ENCODE results near the gene RIT2.

RIT2 gene

GRCh38 chr18:43009674-43010073 lies 105.8 kb downstream of the RIT2 start:
- no peak for DNase-seq

- no peak for DNase-seq
Observed at GRCh38 chr18:43007365-43007764, 108.1 kb downstream of the RIT2 start.

GRCh38 chr18:43004421-43004820 lies 111.1 kb downstream of the RIT2 start:
- no peak for DNase-seq

DNA sequence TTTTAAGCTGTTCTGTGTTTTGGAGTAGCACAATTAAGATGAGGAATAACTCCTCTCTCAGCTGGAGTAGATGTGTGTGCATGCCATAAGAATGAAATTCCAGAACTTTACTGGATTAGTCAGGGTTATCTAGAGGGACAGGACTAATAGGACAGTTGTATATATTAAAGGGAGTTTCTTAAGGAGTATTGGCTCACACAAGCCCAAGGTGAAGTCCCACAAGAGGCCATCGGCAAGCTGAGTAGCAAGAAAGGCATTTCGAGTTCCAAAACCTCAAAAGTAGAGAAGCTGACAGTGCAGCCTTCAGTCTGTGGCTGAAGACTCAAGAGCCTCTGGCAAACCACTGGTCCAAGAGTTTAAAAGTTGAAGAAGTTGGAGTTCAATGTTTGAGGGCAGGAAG lies 113.7 kb downstream of the RIT2 start:
- DNase-seq: no peak

- no peak for DNase-seq
Observed at GRCh38 chr18:42996824-42997223, 118.7 kb downstream of the RIT2 start.

GRCh38 chr18:42980426-42980825 lies 135.1 kb downstream of the RIT2 start:
- no peak for DNase-seq

GRCh38 chr18:42977982-42978637 lies 137.4 kb downstream of the RIT2 start:
- DNase-seq: no peak

DNA sequence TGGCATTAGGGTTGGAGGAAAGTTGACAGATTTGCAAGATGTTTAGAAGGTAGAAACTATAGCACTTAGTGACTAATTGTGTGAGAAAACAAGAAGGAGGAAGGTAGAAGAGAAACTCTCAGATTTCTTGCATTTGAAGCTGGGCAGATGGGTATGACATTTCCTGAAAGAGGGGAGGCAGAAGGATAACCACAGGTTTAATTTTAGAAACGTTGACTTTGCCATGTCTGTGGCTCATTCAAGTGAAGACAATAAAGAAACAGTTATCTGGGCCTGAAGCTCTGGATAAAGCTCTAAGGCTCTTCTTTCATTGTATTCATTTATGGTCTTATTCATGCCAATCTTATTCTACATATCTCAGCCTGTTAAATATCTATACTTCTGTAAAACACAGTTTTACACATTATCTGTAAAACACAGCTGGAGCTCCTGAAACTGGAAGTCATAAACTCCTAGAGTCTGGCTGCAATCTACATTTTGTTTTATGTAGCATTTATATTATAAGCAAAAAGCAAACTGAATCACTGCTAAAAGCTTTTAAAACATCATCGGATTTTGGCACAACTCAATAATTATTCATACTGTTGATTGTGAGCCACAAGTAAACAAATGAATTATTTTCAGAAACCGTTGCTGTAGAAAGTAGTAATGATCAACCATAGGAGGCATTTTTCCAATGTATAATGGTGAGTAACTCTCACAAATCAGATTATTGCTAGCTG lies 138.5 kb downstream of the RIT2 start:
- DNase-seq: no peak

- DNase-seq: no peak
Observed at GRCh38 chr18:42969366-42969765, 146.1 kb downstream of the RIT2 start.

DNA sequence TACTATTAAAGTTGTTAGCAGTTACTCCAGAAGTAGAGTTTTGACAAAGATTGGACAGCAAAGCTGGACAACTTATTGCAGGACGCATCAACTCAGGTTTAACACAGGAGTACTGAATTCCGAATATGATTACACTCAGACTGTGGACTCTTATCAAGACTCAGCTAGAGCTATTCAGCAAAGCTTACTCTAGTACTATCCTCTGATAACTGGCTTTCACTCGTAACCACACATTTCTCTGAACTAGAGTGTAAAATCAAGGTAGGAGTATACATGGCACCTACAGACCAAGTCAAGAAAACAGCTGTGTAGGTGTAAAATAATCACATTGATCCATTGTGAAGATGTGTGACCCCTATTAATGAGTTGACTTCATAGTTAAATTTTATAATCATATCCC lies 154.2 kb downstream of the RIT2 start:
- DNase-seq: no peak

DNA sequence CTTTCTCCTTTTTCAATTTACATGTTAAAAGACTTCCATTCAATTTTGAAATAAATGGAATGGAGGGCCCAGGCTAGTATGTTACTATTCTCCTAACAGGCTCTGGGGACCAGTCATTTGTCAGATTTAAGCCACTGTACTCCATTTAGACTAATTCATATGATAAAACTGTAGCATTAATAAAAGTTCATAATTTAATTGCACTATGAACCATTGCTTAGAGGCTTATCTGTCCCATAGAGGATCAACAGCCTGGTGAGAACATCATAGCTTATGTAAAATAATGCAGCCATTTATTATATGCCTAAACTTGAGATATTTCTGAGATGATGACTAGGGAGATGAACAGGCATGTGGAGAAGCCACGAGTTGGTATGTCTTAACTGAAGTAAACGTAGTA lies 156.0 kb downstream of the RIT2 start:
- DNase-seq: no peak

DNA sequence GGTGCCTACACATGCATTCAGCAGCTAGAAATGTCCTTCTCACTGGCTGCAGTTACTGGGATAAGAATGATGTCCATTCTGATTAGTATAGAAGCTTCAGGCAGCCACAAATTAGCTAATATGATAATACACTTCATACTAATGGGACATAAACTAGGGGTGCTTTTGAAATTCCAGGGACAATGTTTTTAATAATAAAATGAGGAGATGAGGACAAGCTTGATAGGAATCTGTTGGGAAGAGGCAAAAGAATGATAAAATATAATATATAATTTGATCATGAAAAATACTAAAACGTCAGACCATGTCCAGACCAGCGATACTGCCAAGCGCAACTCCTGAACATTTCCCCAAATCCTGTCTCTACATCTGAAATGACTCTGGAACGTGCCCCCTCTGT lies 157.1 kb downstream of the RIT2 start:
- no peak for DNase-seq

- DNase-seq: no peak
Observed at GRCh38 chr18:42956287-42956686, 159.2 kb downstream of the RIT2 start.

DNA sequence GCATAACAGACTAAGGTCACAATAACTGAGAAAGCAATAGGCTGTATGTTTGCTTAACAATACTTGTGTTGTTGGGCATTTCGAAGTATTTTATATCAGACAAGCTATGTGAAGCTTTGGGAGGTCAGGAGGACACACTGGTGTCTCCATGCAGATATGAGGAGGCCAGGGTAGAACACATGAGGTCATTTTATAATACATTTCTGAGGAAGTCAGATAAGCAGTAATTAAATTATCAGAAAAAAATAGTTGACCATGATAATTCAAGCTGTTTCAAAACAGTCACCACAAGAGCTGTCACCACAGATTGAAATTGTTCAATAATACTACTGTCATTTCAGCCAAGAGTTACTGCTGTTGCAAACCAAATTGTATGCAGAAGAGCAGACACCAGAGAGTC lies 160.6 kb downstream of the RIT2 start:
- DNase-seq: no peak

GRCh38 chr18:42953306-42953705 lies 162.2 kb downstream of the RIT2 start:
- no peak for DNase-seq

DNA sequence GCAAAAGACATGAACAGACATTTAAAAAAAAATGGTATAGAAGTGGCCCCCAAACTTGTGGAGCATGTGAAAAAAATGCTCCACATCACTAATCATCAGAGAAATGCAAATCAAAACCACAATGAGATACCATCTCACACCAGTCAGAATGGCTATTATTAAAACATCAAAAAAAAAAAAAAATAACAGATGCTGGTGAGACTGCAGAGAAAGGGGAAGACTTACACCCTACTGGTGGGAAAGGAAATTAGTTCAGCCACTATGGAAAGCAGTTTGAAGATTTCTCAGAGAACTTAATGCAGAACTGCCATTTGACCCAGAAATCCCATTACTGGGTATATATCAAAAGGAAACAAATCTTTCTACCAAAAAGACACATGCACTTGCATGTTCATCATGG lies 164.8 kb downstream of the RIT2 start:
- DNase-seq: no peak

GRCh38 chr18:42948831-42949230 lies 166.7 kb downstream of the RIT2 start:
- DNase-seq: no peak

DNA sequence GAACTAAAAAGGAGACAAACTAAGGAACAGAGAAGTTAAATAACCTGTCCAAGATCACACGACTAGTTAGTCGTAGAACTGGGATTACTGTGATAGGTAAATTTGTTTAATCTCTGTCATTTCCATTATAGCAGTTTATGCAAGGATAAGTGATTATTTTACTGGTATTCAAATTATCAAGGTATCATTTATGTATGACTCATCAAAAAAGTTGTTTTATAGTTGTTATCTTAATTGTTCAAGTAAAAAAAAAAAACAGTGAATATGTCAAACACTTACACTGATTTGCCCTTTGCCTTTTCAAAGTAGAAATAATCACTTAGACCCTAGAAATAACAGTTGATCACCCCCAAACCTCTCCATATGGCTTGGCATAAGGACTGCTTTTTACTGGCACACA lies 173.6 kb downstream of the RIT2 start:
- no peak for DNase-seq

- no peak for DNase-seq
Observed at GRCh38 chr18:42941021-42941420, 174.5 kb downstream of the RIT2 start.

DNA sequence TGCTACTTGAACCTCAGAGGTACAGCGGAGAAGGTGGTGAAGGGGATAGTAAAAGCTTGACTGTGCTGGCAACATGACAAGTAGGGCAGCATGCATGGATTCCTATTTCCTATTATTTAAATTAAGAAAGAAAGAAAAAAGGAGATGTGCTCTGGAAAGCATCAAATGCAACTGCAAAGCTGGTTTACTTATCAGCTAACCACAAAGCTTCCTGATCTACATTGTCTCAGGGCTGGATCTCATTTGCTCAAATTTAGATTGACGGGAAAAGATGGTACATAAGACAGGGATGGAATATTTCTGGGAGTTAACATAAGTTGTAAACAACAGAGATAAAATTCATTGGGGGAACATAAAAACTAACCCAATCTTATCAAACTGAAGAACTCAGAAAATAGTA lies 178.0 kb downstream of the RIT2 start:
- DNase-seq: no peak

- DNase-seq: no peak
Observed at GRCh38 chr18:42936289-42936688, 179.2 kb downstream of the RIT2 start.

- no peak for DNase-seq
Observed at GRCh38 chr18:42931491-42931890, 184.0 kb downstream of the RIT2 start.

GRCh38 chr18:42929857-42930256 lies 185.6 kb downstream of the RIT2 start:
- DNase-seq: no peak

DNA sequence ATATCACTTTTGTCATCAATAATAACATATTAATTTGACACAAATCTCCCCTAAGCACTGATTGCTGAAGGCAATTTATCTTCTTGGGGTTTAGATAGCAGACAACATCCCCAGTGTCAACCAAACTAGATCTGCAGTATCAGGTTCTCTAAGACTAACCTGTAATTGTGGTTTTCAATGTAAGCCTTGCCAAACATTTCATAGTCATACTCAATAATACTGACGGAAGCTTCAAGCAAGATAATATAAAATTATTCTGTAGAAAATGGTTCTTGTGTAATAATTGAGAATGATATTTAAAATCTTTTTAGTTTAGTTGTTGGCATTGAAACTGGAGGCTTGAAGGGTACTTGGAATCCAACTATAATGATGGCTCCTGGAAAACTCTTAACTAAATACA lies 186.3 kb downstream of the RIT2 start:
- no peak for DNase-seq

GRCh38 chr18:42925036-42925435 lies 190.4 kb downstream of the RIT2 start:
- DNase-seq: no peak

Data from effector CD8-positive, alpha-beta T cell (primary cell).